HEK293 (cell line): ENCODE results near the gene SMAD2.

ENCODE experiments used
- FEZF1 ChIP-seq: fragments of 450-650 bp; formaldehyde crosslinking; IDR thresholded peaks from 2 replicates; pipeline ENCODE4 v1.5.1; 2016; ENCODE audit warnings: missing biosample characterization, missing genetic modification characterization
- HOXA7 ChIP-seq: sonication (generic); formaldehyde crosslinking; IDR thresholded peaks from 2 replicates; pipeline ENCODE4 v1.8.1; 2022; ENCODE audit warnings: missing genetic modification reagents, borderline replicate concordance

DNA sequence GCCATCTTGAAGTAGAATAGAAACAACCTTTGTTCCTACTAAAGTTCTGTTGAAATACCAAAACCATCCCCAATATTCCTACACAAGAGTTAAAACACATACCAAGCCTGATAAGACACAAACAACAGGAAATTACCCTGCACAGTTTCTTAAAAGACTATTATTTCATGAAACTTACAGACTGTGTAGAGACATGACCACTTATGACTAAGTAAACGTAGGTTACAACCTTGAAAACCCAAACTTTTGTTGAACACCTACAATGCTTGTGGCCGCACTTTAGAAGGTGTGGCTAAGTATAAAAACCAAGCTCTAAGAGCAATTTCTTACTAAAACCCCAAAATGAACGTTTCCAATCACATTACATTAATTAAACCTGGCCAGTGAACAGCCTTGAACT is 2.0 kb downstream of the SMAD2 start:
- TF ChIP-seq FEZF1 (tag by site-specific recombination) (no peak), HOXA7 (CRISPR knock-in tag) (no peak)
